ENCODE measurements around the gene NCAPG. TPM values are rescaled to one million over a fixed set of nuclear protein-coding genes. Genes with fewer than 3 reads are reported as not detected.

The NCAPG gene
- total RNA-seq, 2 donors from 2014 or later = 0.26 to 0.33 TPM

GRCh38 chr4:17866810-17867209 is 56.0 kb downstream of the NCAPG start:
- Histone ChIP-seq H3K27ac (no peak overlapping the region), H3K9me3 (no peaks in the 10 kb centered on the region), H3K4me1 (peaks cover 13% of the 10 kb centered on the region), H3K27me3 (no peaks in the 10 kb centered on the region), H3K36me3 (replicated peaks in 1 of 2; ENCODE audit: insufficient read depth in 1 of 2, low read depth in 2 of 2) (no peaks in the 10 kb centered on the region), H3K4me3 (no peak overlapping the region)
- 41 to 47% methylated on average over 2 of the region's 2 CpGs for WGBS, 2 donors
- TF ChIP-seq CTCF (IDR thresholded peaks at IDR 0.05) (no peak), POLR2A (IDR thresholded peaks at IDR 0.05) (no peak)
- no peak for DNase-seq
- intact Hi-C loops (cut with DNase I) = no loop called here
- peak; percentile 27 for ATAC-seq

GRCh38 chr4:17867276-17867675 is 56.5 kb downstream of the NCAPG start:
- H3K9me3 ChIP-seq = no peaks in the 10 kb centered on the region
- H3K4me3 ChIP-seq = no peak overlapping the region
- H3K27me3 ChIP-seq = no peaks in the 10 kb centered on the region
- intact Hi-C loops (cut with DNase I) = no loop called here
- no peak for TF ChIP-seq POLR2A (IDR thresholded peaks at IDR 0.05)
- H3K4me1 ChIP-seq = peaks cover 13% of the 10 kb centered on the region
- WGBS, 2 donors = 37 to 52% methylated on average over 3 of the region's 3 CpGs
- ATAC-seq = no peak
- H3K27ac ChIP-seq = no peak overlapping the region
- no peak for DNase-seq
- no peaks in the 10 kb centered on the region for H3K36me3 ChIP-seq (replicated peaks in 1 of 2; ENCODE audit: insufficient read depth in 1 of 2, low read depth in 2 of 2)

- TF ChIP-seq POLR2A (IDR thresholded peaks at IDR 0.05) = no peak
- TF ChIP-seq CTCF (IDR thresholded peaks at IDR 0.05) = no peak
- ATAC-seq = no peak
- Histone ChIP-seq H3K27ac (no peak overlapping the region), H3K4me3 (no peak overlapping the region), H3K9me3 (no peaks in the 10 kb centered on the region), H3K4me1 (peaks cover 13% of the 10 kb centered on the region), H3K27me3 (no peaks in the 10 kb centered on the region), H3K36me3 (replicated peaks in 1 of 2; ENCODE audit: insufficient read depth in 1 of 2, low read depth in 2 of 2) (no peaks in the 10 kb centered on the region)
- DNase-seq = no peak
- WGBS, 2 donors = 73 to 87% methylated on average over 2 of the region's 2 CpGs
- intact Hi-C loops (cut with DNase I) = no loop called here
These were observed 58.5 kb downstream of the NCAPG start for GRCh38 chr4:17869327-17869726.

- 90 to 91% methylated on average over 4 of the region's 4 CpGs for WGBS, 2 donors
- H3K9me3 ChIP-seq = no peaks in the 10 kb centered on the region
- no peak for TF ChIP-seq POLR2A (IDR thresholded peaks at IDR 0.05)
- ATAC-seq (no peak), DNase-seq (no peak)
- H3K27ac ChIP-seq = no peak overlapping the region
- H3K27me3 ChIP-seq = no peaks in the 10 kb centered on the region
- H3K4me3 ChIP-seq = no peak overlapping the region
- H3K36me3 ChIP-seq (replicated peaks in 1 of 2; ENCODE audit: insufficient read depth in 1 of 2, low read depth in 2 of 2) = no peaks in the 10 kb centered on the region
- H3K4me1 ChIP-seq = peaks cover 5% of the 10 kb centered on the region
- intact Hi-C loops (cut with DNase I) = no loop called here
These were observed 64.8 kb downstream of the NCAPG start for GRCh38 chr4:17875402-17876070.

- intact Hi-C loops (cut with DNase I) = no loop called here
- WGBS, 2 donors = 89 to 93% methylated on average over 4 of the region's 4 CpGs
- ATAC-seq = no peak
These were observed 66.2 kb downstream of the NCAPG start for GRCh38 chr4:17876943-17877342.

More at GRCh38 chr4:17876943-17877342, 66.2 kb downstream of the NCAPG start:
- DNase-seq = no peak
- H3K4me1 ChIP-seq = peaks cover 5% of the 10 kb centered on the region
- no peak overlapping the region for H3K4me3 ChIP-seq
- H3K27me3 ChIP-seq = no peaks in the 10 kb centered on the region
- H3K36me3 ChIP-seq (replicated peaks in 1 of 2; ENCODE audit: insufficient read depth in 1 of 2, low read depth in 2 of 2) = no peaks in the 10 kb centered on the region
- H3K27ac ChIP-seq = no peak overlapping the region
- TF ChIP-seq CTCF (IDR thresholded peaks at IDR 0.05) (no peak), POLR2A (IDR thresholded peaks at IDR 0.05) (no peak)
- H3K9me3 ChIP-seq = no peaks in the 10 kb centered on the region

Measured in body of pancreas (tissue), 4 donors.